Measurements from ENCODE around the gene TMEM158.
A peak's percentile ranks its signal among the peaks of the same experiment; 100 is the strongest.

Gene TMEM158

DNA sequence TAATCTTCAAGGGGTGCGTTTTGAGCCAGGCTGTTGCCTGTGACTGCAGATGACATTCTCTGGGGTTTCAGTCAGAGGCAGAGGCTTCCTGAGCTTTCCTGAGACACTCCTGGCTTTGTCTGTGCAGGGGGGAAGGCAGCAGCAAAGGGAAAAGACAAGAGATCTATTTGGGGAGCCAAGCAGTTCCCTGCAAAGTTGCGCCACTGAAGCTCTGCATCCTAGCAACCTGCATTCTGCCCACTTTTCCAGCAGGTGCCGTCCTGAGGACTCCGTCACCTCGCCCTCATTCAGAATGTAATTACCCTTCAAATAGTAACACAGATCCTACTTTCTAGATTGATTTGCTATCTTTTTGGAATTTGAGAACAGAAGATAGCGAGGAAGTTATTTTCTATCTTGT, 1.9 kb upstream of the TMEM158 start:
- no peak for DNase-seq

GRCh38 chr3:45227071-45227820, 1.2 kb upstream of the TMEM158 start:
- DNase-seq, result no peak

DNA sequence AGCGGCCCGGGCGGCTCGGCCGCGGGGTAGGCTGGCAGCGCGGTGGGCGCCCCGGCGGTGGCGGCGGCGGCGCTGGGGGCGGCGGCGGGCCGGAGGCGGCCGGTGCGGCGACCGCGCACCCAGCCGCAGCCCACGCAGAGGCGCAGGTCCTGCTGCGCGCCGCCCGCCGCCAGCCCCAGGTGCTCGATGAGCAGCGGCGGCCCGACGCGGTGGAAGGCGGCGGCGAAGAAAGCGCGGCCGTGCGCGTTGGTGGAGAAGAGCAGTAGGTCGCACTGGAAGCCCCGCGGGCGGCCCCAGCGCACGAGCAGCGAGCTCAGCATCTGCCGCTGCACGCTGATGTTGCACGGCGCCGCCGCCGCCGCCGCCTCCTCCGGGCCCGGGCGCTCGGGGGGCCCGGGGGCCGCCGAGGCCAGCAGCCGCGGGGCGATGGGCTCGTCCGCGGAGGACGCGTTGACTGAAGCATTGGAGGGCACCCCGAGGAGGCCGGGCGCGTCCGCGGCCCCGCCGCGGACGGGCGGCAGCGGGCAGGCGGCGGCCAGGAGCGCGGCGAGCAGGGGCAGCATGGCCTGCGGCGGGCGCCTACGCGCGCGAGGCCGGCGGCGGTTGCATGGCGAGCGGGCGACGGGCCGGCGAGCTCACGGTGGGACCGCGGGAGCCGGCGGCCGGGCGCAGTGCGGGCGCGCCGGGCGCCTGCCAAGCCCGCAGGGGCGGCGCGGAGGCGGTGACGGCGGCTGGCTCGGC, 452 bp downstream of the TMEM158 start:
- DNase-seq, result no peak

DNA sequence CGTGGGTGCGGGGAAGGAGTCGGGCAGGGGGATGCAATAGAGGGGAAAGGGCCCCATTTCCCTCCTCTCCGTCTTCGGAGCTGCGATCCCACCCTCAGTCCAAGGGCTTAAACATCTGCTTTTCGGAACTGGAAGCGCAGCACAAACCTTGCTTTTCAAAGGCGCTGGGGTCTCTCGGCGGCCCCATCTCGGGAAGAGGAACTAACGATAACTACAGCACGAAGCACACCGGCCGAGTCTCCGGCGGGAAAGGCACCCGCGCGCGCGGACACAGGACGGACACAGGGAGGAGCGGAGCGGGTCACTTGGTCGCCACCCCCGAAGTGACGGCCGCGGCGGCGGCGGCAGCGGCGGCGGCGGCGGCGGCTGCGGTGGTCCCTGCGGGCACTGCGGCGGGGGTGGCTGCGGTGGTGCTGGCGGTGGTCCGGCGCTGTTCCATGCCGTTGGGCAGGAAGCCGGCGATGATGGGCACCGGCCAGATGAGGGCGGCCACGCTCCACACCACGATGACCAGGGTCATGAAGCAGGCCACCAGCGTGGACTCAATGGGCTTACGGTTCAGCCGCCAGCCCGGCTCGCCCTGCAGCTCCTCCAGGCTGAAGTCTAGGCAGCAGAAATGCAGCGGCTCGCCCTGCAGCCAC, 1.1 kb downstream of the TMEM158 start:
- no peak for DNase-seq

DNA sequence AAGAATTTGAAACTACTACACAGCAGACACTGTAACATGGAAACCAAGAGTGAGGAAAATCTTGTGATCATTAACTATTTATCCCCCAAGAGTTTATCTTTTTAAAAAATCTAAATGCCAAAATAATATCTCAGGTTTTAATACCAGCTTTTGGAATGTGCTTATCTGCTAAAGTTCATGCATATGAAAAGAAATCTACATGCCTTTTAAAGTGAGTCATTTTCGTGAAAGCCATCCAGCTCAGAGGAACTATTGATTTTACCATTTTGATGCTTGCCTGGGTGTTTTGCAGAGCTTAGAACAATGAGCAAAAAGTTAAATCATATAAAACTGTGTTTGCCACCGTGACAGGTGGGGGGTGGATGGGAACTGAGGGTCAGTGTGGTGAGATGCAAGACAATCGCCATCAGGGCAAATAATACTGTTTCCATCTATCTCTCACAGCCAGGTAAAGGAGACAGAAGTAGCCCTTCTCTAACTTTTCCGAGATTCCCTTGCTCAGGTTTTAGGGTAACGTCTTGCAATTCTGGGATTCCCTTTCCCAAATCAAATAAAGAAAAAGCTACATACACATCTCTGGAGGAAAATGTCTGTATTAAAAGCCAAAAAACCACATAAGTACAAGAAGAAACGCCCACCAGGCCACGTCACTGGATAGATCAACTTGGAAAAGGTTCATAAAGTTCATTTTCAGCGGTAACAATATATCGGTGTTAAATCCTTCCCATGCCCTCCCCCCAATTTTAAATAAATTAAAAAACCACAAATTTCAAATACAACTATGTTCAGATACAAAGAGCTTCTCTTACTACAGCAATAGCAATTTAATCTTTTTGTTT, 2.0 kb downstream of the TMEM158 start:
- no peak for DNase-seq

- no peak for DNase-seq
These were observed 6.4 kb downstream of the TMEM158 start for GRCh38 chr3:45219694-45220093.

GRCh38 chr3:45218578-45219390, 7.3 kb downstream of the TMEM158 start:
- no peak for DNase-seq

DNA sequence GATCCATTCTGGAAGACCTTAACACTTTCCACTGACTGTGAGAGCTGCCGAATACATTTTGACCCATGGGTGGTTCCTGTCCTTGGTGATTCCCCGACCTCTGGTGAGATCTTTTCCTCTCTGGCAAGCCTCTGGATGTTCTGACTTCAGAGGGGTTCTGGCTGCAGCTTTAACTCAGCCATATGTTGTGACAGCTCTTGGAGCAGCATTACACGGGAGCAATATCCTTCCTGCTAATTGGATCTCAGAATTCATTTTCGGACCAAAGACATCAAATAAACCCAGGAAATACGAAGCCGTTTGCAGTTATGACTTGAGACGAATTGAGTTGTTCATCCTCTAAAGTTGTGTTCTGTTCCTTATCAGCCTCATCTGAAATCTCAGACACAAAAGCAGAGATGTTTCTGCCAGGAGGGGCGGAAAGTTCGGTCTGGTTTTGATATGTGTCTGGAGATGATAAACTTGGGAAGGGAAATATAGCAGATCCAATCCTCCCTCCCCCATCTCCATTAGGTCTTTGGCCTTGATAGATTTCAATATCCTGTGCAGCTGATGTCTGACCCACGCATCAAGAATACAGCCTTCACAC, 10.0 kb downstream of the TMEM158 start:
- DNase-seq, result no peak

GRCh38 chr3:45215466-45215865, 10.6 kb downstream of the TMEM158 start:
- DNase-seq, result no peak

- DNase-seq, result no peak
These were observed 11.9 kb downstream of the TMEM158 start for GRCh38 chr3:45214061-45214680.

DNA sequence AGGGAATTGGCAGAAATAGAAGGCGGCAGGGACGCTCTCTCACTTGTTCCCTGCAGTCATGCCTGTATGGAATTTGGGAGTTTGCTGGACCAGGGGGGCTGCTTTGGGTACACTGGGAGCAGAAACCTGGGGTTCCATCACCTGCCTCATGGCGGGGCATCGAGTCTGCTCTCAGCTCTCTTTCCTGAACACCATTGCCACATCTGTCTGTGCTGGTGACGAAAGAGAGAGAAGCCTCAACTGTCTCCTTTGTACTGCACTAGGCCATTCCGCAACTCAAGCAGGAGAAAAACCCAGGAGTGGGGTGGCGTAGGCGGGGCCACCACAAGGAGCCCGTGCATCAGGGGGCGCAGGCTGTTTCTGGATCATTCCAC, 14.0 kb downstream of the TMEM158 start:
- DNase-seq, result no peak

DNA sequence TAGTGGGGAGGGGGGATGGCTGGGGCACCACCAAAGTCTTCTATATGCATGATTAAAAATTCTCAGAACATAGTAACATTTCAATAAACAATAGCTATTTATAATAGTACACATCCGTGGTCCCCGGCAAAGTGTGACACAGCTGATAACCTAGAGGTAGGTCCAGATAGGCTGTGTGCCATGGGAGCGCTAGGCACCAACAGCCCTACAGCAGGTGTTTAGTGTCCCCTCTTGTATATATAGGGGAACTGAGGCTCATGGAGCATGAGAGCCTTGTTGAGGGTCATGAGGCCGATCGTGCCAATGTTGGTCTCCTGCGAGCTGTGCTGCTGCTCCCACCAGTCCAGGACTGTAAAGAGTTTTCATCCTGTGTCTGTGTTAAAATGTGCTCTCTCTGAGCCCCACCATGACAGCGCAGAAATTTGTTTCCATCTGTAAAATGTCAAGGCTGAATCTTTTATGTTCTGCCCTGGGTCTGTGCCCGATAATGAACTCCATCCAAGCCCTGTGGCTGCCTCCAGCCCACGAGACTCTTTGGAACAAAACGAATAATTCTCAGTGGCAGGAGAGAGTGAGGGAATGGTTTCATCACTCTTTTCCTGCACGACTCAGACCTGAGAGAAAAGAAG, 14.5 kb downstream of the TMEM158 start:
- DNase-seq, result no peak

DNA sequence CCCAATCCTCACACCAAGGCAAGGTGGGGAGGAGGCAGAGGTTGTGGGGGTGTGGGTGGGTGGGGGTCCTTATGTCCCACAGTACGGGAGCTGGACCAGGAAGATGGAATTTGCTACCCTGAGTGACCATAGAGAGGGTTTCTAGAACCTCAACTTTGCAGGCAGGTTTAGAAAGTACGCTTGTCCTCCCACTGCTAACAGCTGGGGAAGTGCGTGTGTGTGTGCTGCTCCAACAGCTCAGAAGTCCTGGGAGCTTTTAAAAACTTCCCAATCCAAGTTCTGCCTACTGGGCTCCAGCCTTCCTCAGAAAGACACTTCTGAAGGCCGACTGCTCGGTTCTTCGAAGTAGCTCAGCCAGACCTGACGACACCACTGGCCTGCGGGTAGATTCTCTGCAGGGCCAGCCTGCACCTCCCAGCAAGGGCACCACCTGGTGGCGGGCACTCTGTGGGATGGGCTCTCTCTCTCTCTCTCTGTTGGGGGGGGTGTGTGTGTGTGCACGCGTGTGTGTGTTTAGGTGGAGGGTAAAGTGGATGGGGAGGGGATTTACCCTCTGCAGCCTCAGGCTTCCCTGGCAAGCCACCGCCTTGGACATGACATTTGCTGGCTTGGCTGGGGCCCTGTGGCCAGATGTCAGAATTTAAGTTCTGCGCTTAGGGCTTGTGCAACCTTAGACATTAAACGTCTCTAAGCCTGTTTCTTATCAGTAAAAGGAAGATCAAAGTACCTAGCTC, 15.6 kb downstream of the TMEM158 start:
- DNase-seq, result peak; percentile 78

GRCh38 chr3:45209526-45209925, 16.6 kb downstream of the TMEM158 start:
- DNase-seq, result no peak

DNA sequence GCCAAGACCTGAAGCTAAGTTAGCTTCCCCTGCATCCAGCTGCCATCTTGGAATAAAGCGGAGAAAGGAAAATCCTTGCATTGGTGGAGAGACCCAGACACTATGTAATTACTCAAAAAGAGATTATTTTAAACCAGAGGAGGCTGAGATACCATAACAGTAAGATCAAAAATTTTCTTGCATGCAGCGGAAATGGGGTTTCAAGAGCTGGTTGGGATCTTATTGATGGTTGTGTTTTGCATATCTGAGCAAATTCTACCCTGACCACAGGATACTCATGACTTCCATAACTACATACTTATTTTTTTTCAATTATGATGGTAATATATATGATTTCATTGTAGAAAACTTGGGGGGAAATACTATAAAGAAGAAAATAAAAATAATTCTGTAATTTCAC, 17.5 kb downstream of the TMEM158 start:
- DNase-seq, result no peak

GRCh38 chr3:45207446-45207845, 18.6 kb downstream of the TMEM158 start:
- no peak for DNase-seq

DNA sequence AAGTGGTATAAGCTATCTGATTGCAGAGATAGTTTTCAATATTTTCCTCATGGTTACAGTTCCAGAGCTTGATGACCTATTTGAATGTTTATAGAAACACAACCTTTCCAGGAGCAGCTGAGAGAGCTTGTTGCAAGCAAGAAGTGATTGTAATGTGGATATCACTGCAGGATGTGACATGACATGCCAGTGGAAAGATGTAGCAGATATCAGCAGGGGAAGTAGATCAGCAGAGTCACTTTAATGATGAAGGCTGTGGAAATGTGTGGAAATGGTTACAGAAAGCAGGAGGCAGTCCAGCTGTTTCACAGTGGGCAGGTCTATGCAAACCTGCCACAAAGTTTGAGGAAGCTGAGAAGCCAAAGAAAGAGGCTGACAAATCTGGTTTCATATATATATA, 21.0 kb downstream of the TMEM158 start:
- DNase-seq, result no peak

GRCh38 chr3:45204136-45204535, 22.0 kb downstream of the TMEM158 start:
- no peak for DNase-seq

DNA sequence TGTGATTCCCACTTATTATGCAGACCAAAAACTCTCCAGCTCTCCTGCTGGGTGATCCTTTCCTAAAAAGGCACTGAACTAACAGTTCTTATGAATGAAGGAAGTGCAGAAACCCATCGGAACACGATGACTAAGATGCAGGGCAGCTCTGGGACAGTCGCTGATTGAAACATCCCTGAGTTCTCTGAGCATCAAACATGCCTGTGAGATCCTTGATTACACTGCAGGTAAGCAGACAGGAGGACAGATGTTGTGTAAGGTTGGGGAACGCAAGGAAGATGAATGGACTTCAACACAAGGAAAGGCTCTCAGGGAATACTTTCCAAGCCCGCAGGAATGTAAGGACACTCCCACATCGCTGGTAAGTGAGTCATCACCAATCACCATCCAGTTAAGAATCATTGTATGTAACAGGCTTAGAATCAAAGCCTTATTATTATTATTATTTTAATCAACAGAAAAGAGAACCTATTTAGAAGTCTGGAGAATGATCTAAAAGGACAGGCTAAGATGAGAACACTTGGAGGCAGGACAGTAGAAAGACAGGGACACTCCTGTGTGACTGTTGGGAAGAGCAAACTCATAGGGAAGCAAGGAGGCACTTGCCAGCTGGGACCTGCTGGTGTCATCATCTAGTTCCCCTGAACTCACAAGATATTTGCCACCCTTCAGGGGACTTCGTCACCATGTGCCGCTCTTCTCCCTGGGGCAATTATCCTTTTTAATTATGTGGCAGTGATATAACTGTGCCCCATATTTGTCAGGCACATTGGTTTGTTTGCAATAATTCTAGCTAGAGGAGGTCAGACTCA, 26.0 kb downstream of the TMEM158 start:
- DNase-seq, result no peak
